Stimulated activated CD4-positive, alpha-beta T cell treated with anti-CD3 and anti-CD28 coated beads, Interleukin-1b, Interleukin-23, amount 100 ng/mL, for 4 hours (primary cell): Measurements from ENCODE around the gene ZNF268.

Experiments used
- DNase-seq, 2 donors: peaks; one replicate each; pipeline ENCODE4 v3.0.0-alpha.2; 2020; ENCODE audit warnings: low read depth in 2 of 2

ZNF268 gene

DNA sequence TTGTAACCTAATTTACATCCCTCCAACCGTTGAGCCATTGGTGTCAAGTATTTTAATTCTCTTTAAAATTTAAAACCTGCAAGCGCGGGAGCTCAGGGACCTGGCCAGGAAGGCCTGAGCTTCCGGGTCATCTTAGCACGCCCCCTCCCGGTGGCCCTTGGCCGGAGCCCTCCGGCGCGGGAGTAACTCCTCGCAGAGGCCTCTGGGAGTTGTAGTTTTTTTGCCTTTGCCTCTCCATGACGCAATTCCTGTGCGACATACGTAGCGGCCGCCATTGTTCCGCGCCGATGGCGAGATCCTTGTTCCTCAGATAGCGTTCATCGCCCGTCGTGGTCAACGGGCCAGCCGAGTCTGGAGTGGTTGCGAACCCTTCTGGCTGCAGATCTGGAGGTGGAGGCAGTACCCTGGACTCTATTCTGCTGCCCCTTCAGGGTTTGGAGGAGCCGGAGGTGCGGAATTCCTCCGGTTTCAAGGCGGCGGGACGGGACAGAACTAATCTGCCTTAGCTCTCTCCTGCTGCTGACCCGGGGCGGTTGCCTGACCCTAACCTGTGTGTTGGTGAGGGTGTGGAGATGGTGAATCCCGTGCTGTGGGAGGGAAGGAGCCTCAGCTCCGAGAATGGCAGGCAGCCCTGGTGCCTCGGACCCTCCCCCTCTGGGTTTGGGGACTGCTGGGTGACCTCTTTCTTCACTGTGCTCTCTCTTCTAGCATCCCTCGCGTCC is at the start of gene ZNF268:
Gene ZNF268 (plus strand): TSS at position 258 of the 722 bp plus-strand sequence. CDS start 503 bp downstream, outside the sequence.
- peak; percentile 83 for DNase-seq

- no peak for DNase-seq
Observed at GRCh38 chr12:133135747-133136146, 45.5 kb upstream of the ZNF268 start.

- DNase-seq = no peak
Observed at GRCh38 chr12:133145981-133146380, 35.3 kb upstream of the ZNF268 start.

DNA sequence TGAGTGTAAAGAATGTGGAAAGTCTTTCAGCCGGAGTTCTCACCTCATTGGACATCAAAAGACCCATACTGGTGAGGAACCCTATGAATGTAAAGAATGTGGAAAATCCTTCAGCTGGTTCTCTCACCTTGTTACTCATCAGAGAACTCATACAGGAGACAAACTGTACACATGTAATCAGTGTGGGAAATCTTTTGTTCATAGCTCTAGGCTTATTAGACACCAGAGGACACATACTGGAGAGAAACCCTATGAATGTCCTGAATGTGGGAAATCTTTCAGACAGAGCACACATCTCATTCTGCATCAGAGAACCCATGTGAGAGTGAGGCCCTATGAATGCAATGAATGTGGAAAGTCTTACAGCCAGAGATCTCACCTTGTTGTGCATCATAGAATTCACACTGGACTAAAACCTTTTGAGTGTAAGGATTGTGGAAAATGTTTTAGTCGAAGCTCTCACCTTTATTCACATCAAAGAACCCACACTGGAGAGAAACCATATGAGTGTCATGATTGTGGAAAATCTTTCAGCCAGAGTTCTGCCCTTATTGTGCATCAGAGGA is 25.1 kb upstream of the ZNF268 start:
- DNase-seq = no peak

- no peak for DNase-seq
Observed at GRCh38 chr12:133165776-133166175, 15.5 kb upstream of the ZNF268 start.

GRCh38 chr12:133172491-133172890 is 8.8 kb upstream of the ZNF268 start:
- DNase-seq = no peak

DNA sequence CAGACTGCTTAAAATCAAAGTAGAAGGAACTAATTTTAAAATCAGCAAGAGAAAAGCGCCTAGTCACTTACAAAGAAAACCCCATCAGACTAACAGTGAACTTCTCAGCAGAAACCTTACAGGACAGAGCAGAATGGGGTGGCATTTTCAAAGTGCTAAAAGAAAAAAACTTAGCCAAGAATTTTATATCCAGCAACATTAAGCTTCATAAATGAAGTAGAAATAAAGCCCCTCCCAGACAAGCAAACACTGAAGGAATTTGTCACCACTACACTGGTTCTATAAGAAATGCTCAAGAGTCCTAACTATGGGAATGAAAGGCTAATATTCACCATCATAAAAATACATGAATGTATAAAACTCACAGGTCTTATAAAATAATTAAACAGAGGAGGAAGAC is 6.4 kb upstream of the ZNF268 start:
- no peak for DNase-seq

- no peak for DNase-seq
Observed at GRCh38 chr12:133180669-133181068, 626 bp upstream of the ZNF268 start.

- no peak for DNase-seq
Observed at GRCh38 chr12:133190176-133190575, 8.9 kb downstream of the ZNF268 start.

DNA sequence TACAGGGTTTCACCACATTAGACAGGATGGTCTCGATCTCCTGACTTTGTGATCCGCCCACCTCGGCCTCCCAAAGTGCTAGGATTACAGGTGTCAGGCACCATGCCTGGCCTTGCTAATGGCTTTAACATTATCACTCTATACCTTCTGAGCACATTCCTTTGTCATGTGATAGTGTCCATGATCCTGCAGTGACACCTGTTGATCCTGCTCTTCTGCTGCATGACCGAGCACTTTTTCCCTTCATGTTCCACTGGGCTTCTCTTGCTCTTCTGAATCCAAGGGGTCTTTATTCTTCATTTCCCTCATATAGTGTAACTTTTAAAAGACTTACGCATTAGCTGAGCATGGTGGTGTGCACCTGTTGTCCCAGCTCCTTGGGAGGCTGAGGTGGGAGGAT is 11.6 kb downstream of the ZNF268 start:
- no peak for DNase-seq

GRCh38 chr12:133201888-133202287 is 20.6 kb downstream of the ZNF268 start:
- no peak for DNase-seq

- DNase-seq = no peak
Observed at GRCh38 chr12:133202493-133203343, 21.4 kb downstream of the ZNF268 start.

DNA sequence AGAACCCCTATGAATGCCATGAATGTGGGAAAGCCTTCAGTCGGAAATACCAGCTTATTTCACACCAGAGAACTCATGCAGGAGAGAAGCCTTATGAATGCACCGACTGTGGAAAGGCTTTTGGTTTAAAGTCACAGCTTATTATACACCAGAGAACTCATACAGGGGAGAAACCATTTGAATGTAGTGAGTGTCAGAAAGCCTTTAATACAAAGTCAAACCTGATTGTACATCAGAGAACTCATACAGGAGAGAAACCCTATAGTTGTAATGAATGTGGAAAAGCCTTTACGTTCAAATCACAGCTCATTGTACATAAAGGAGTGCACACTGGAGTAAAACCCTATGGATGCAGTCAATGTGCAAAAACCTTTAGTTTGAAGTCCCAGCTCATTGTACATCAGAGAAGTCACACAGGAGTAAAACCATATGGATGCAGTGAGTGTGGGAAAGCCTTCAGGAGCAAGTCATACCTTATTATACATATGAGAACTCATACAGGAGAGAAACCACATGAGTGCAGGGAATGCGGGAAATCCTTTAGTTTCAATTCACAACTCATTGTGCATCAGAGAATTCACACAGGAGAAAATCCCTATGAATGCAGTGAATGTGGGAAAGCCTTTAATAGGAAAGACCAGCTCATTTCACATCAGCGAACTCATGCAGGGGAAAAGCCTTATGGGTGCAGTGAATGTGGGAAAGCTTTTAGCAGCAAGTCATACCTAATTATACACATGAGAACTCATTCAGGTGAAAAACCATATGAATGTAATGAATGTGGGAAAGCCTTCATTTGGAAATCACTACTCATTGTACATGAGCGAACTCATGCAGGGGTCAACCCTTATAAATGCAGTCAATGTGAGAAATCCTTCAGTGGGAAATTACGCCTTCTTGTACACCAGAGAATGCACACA is 22.3 kb downstream of the ZNF268 start:
- no peak for DNase-seq

GRCh38 chr12:133204264-133204603 is 22.9 kb downstream of the ZNF268 start:
- no peak for DNase-seq

DNA sequence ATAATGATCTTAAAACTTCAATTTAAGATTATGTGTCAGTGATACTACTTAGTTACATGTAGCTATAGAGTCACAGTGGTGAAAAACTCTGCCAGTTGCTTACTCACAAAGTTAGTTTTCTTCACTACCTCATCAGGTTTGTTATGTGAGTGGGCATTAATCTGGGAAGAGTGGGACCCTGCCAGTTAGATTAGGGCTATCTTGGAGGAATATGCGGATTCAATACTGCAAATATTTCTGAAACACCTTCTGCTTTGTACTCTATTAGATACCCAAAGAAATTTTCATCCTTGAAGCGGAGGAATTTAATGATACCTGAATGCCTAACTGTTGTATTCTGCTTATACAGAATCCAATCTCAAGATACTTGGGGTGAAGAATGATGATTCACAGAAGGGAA is 25.1 kb downstream of the ZNF268 start:
- DNase-seq = no peak

GRCh38 chr12:133215724-133216123 is 34.4 kb downstream of the ZNF268 start:
- DNase-seq = no peak

- DNase-seq = no peak
Observed at GRCh38 chr12:133217219-133217618, 35.9 kb downstream of the ZNF268 start.

DNA sequence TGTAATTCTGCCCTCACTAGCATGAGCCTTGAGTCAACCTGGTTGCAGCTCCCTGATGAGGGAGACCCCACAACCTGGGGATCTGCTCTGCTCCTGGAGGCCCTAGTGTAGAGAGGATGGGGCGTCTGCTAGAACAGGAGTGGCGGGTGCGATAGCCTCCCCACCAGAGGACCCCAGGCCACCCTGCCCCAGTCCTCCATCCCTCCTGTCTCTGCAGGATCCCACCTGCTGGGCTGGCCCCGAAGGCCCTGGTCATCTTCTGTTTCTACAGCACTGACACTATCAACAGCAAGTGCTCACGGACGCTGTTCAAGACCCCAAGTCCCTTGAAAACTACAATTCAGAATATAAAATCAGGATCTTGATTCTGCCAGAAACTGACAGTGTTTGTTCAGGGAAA is 39.2 kb downstream of the ZNF268 start:
- no peak for DNase-seq

- no peak for DNase-seq
Observed at GRCh38 chr12:133221241-133221640, 39.9 kb downstream of the ZNF268 start.

GRCh38 chr12:133222211-133222610 is 40.9 kb downstream of the ZNF268 start:
- no peak for DNase-seq

- no peak for DNase-seq
Observed at GRCh38 chr12:133225527-133225926, 44.2 kb downstream of the ZNF268 start.

DNA sequence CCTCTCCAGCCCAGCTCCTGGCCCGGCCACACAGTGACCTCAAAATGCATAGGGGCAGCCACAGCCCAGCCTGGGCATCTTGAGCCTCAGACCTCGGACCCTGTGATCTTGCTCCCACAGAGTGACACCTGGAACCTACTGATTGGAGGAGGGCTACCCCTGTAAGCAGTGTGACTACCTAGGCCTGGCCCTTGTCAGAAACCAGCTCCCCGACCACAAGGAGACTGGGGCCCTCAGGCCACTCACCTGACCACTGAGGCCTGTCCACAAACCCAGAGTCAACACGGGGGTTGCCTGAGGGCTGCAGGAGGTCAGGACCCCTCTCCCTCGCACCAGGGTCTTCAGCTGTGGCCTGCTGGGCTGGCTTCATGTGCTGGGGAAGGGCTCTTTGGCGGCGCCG is 45.4 kb downstream of the ZNF268 start:
- DNase-seq = no peak
